ENCODE results near the gene GCFC2.

GRCh38 chr2:75633620-75634019 lies 77.1 kb downstream of the GCFC2 start:
- no peak for TF ChIP-seq EZH2 (IDR thresholded peaks at IDR 0.05; ENCODE audit: insufficient read depth, poor library complexity, severe bottlenecking)
- TF ChIP-seq EZH2phosphoT487 (IDR thresholded peaks at IDR 0.05; ENCODE audit: insufficient read depth, low read depth) = no peak
